Activated naive CD4-positive, alpha-beta T cell (primary cell): ENCODE measurements around the gene KCNQ5.
"Not testable (repeated sequence)": the region's sequence is repeated elsewhere in the genome, so short reads cannot be mapped to it uniquely, and the experiment has no call there.

Experiments
- DNase-seq, 4 experiments: peaks; one replicate each; lab custom pipeline; 2025; lab: John Stamatoyannopoulos, UW

The KCNQ5 gene

DNA sequence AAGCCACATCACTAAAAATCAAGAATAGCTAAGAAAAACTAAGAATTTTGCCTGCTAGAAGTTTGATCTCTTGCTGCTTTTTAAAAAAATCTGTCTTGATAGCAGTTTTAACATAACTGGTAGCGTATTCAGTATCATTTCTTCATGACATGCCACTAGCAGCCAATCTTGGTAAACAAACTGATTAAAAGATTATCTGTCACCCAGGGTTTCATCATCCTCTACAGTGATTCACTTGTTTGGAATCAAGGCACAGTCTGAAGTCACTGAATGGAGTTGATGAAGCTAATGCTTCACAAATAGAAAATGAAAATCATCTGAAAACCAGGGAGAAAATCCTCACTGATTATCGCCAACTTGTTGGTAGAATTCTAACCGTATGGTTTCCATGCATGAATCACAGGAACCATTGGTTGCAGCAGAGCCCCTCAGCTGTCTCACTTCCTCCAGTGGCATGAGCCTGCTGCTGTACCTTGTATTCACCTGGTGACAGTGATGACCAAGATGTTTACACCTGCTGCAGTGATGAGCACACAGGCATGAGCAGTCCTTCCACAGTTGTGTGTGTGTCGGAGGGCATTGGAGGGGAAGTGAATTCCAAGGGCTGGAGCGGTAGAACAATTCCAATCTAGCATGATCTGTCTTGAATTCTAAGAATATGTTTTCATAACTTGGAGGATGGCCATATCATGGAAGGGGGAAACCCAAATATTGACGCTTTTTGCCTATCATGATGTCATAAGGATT lies 328.4 kb downstream of the KCNQ5 start:
- no peak for DNase-seq

DNA sequence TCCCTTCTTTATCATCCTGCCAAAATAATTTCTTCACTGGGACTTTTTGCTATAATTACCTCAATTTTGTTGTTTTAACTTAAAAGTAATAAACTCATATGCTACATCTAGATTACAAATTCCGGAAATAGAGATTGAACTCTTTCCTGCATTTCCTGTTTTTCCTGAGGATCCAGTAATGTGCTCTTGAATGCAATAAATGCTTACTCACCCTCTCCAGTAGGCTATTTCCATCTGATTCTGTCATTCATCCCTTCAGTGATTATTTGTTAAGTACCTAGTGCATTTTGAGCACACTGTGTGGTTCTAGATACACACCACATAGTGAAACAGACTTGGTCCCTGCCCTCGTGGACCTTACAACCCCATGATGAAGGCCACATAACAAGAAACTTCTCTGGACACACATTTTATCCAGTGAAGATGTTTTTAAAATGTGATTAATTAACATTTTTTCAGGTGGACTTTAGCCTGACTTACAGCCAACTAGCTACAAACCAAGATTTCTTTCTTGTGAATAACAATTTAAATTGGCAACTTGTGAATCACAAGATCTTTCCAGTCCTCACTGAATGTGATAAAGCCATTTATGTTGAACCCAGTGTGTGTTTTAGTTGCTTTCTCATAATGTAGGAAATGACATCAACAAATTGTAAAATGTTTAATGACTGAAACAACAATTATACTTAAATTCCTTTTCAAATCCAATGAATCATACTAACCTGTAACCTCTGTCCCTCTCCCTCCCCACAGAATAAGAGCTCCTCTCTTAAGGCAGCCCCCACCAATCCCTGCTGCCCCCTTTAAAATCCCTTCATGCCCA lies 331.2 kb downstream of the KCNQ5 start:
- DNase-seq, result no peak

DNA sequence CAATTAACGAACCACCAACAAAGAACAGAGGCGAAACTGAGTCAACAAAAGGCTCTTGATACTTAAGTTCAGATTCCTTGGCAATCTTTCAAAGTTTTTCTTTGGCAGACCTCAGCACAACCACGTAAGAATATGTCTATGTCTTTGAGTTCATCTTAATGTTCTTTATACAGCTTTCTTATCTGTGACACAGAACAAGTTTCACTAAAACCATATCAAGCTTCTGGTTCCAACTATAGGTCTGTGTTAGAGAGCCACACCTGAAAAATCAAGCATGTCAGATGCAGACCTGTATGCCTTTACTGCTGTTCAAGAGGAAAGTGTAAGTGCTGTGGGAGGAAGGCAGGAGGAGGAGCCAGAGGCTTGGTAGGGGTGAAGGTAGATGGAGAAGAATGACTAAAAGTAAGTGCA lies 332.1 kb downstream of the KCNQ5 start:
- no peak for DNase-seq

DNA sequence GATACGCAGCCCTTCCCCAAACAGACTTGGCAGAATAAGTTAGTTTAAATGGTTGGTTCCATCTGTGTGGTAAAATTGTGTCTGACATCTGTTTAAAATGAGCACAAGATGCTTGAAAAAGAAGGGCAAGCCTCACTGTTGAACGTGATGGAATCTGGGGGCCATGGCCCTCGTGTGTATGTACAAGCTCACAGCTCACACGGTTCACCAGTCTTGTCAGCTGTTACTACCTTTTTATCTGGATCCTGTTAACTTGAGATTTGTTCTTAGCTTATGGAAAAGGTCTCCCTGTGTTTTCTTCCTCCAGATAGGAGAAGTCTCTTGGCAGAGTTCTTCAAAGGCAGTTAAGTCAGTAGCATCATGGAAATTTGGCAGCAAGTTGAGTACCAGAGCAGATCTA lies 332.9 kb downstream of the KCNQ5 start:
- DNase-seq, result no peak

DNA sequence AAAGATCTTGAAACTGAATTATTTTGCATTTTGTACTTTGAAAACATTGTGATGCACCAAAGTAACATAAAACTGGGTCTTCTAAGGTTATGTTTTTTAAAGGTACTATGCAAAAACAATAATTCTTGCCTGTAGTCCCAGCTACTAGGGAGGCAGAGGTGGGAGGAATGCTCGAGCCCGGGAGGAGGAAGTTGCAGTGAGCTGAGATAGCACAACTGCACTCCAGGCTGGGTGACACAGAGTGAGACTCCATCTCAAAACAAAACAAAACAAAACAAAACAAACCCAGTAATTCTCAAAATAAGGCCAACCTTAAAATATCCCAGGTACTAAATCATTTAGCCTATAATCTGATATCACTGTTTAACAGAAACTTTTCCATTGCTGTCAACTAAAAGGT lies 333.8 kb downstream of the KCNQ5 start:
- DNase-seq, result no peak

DNA sequence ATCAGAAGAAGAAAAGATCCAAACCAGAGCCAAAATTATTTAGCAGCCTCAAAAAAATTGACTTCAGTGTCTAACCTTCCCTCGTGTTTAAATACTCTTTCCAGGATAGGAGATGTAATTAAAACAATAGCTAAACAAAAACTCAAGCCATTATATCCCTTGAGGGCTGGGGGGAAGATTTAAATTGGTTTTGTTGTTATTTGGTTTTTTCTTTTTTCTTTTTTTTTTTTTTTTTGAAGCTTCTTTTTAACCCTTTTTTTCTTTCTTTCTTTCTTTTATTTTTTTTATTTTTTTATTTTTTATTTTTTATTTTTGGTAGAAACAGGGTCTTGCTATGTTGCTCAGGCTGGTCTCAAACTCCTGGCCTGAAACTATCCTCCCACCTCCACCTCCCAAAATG lies 334.4 kb downstream of the KCNQ5 start:
- DNase-seq, result no peak

DNA sequence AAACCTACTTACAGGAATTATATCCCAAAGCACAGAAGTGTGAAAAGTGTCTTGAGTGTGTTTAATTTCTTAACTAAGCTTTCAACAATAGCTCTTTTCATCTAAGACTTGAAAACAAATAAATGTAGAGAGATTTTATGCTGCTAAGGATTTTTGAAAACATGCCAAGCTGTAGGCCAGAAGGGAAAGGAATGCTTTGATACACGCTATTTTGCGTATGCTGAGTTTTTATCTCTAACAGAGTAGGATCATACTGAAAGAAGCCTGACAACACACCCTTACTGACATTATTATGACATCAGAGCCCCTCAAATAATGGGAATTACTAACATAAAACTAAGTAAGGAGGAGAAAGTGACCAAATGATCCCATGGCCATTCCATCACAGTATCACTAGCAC lies 338.0 kb downstream of the KCNQ5 start:
- DNase-seq, result no peak

DNA sequence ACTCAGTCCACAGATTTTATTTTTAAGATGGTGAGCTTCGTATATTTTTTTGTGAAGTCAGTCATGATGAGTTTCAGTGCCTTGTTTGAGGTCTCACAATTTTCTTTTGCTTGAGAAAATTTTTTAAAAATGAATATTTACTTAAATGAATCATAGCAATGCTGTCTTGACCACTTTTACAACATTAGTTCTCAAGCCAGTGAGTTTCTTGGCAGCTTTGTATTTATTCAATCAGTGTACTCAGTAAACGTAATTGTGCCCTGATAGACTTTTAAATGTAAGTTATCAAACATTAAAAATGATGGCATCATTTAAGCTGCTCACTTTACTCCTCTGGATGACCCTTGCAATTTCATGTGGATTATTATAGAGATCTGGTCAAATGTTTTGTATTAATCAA lies 342.1 kb downstream of the KCNQ5 start:
- DNase-seq, result no peak

DNA sequence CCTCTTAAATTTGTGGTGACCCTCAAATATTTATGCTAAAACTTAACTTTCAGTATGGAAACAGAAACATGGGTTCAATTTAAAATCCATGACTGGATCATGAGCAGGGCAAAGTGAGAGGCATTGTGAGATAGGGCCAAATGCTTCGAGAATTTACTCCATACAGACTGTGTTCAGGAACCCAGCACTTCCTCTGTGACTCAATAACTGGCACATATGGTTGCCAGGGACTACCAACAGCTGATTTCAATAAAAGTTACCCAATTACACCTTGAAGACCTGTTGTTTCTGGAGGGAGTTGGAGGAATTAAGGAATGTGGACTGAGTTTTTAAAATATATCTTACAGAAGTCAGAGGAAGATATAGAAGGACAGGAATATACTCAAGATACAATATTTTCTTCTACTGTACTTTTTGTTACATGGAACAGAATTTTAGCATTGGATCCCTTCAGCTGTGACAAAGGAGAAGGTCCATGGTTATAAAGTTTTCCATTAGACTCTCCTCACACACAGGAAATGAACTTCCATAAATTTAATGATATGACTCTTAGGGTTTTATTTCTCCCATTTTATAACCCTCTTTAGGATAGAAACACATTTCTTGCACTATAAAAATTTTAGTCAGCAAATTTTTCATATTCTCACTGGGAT lies 344.9 kb downstream of the KCNQ5 start:
- DNase-seq, result no peak

DNA sequence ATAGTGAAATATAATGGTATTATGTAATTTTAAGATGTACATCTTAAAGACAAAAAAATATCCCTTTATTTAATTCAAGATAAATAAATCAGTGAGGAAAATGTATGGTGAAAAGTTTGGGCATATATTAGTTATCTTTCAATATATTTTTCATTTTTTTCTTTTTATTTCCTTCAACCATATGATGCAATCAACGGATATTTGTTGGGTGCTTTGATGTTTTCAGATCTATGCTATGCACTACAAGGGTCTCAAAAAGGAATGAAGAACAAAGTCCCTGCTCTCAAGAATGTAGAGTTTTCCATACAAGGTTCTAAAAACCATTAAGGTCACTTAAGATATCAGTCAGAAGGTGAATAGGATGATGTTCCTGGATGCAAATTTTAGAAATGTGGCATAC lies 345.5 kb downstream of the KCNQ5 start:
- no peak for DNase-seq

DNA sequence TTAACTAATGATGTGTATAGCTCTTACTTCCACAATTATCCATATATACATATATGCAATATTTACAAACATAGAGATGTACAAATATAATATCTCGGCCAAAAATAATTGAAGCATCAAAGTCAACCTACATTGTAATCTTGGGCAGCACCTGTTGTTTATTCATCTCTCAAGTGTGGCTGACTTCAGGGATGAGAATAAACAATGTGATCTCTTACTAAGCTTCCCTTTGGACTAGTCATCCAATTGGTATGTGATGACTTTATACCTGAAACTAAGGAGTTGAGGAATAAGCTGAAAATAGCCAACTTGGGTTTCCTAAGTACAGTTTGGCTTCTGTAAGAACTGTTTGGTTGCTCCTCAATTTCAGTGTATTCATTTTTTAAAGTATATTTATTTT lies 346.8 kb downstream of the KCNQ5 start:
- no peak for DNase-seq

DNA sequence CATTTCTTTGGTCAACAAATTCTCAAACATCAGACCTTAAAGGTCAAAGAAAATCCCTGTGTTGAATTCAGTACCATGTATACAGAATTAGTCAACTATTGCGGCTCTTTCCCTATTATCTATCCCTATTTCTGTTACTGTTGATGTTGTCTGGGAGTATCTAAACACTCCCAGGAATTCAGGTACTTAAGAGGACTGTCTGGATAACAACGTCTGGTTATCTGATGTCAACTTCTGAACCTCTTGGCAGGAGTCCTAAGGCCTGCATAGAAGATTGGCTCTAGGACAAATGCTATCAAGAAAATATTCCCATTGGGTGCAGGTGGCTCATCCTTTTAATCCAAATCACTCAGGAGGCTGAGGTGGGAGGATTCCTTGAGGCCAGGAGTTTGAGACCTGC lies 347.8 kb downstream of the KCNQ5 start:
- DNase-seq, result no peak

DNA sequence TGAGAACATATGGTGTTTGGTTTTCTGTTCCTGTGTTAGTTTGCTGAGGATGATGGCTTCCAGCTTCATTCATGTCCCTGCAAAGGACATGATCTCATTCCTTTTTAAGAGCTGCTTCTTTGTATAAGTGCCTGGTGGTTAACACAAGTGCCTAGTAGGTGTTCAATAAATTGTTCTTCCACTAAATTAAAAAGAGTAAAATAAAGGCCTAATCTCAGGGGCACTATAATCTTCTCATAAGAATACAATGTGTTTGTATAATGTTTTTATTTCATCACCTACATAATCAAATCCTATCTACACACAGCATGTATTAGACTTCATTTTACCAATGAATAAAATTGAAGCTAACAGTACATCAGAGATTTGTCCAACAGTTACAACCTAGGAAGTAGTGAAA lies 350.7 kb downstream of the KCNQ5 start:
- DNase-seq, result no peak

DNA sequence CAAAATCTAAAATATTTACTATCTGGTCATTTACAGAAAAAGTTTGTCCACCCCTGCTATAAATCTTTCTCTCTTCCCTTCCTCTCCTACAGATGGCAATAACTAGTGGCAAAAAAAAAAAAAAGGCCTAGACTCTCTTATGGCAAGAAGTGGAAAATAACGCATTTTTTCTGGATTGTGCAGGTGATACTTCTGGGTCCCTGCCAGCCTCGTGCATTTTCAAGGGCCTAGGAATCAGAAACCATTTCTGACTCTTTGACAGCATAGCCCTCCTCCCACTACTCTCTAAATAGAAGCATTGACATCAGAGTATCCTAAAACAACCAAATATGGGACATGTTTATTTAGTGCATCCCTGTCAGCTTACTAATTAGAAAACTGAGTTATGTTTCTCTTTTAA lies 352.4 kb downstream of the KCNQ5 start:
- DNase-seq, result no peak

DNA sequence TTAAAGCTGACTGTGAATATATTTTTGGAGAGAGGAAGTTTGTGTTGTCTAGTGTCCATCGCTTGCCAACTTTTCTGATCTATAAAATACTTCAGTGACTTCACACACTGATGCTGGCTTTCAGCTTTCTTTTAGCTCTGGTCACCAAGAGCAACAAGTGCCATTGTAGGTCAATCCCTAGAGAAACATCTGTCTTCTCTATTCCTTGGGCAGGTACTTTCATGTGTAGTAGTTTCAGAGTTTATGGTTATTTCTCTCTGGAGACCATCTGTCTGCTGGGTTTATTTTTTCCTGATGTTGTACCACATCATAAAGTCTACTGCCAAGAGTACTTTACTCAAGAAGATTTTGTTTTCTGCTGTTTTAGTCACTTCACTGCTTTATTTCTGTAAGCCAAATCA lies 353.5 kb downstream of the KCNQ5 start:
- DNase-seq, result no peak

DNA sequence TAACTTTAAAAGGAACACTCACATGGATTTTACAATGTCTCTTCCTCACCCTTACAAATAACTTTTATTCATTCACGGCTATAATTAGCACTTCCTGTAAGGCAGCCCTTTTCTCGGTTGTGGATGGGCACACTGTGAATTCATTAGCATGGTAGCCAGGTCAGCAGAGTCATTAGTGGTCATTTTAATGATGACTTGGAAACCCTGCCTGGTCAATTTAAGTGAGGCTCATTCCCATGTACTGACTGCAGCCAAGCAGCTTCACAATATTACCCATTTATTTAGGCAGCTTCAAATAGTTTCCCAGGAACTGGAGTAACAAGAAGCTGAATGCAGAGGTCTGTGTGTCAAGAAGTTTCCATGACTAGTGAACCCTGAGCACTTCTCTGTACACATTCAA lies 354.6 kb downstream of the KCNQ5 start:
- no peak for DNase-seq

DNA sequence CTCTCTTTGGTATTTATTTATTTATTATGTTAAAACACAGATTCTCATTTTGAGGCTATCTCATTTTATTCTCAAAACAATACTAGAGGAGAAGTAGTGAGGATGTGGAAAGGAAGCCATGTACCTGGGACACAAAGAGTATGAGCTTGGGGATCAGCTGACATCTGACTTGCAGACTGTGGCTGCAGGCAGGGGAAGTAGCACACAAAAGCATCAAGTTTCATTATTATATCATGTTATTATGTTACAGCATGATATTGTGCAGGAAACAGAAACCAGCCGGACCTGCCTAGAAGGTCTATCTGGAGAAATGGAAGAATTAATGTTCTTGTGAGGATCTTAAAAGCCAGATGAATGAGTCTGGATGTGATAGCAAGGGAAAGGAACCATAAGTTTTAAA lies 355.2 kb downstream of the KCNQ5 start:
- no peak for DNase-seq

DNA sequence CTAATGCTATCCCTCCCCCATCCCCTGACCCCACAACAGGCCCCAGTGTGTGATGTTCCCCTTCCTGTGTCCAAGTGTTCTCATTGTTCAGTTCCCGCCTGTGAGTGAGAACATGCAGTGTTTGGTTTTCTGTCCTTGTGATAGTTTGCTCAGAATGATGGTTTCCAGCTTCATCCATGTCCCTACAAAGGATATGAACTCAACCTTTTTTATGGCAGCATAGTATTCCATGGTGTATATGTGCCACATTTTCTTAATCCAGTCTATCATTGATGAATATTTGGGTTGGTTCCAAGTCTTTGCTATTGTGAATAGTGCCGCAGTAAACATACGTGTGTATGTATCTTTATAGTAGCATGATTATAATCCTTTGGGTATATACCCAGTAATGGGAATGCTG lies 356.9 kb downstream of the KCNQ5 start:
- DNase-seq, result not testable (repeated sequence)

DNA sequence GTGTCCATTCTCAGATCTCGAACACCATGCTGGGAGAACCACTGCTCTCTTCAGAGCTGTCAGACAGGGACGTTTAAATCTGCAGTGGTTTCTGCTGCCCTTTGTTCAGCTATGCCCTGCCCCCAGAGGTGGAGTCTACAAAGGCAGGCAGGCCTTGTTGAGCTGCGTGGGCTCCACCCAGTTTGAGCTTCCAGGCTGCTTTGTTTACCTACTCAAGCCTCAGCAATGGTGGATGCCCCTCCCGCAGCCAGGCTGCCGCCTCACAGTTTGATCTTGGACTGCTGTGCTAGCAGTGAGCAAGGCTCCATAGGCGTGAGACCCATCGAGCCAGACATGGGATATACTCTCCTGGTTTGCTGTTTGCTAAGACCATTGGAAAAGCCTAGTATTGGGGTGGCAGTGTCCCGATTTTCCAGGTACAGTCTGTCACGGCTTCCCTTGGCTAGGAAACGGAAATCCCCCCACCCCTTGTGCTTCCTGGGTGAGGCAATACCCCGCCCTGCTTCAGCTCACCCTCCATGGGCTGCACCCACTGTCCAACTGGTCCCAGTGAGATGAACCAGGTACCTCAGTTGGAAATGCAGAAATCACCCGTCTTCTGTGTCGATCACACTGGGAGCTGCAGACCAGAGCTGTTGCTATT lies 362.4 kb downstream of the KCNQ5 start:
- not testable (repeated sequence) for DNase-seq

DNA sequence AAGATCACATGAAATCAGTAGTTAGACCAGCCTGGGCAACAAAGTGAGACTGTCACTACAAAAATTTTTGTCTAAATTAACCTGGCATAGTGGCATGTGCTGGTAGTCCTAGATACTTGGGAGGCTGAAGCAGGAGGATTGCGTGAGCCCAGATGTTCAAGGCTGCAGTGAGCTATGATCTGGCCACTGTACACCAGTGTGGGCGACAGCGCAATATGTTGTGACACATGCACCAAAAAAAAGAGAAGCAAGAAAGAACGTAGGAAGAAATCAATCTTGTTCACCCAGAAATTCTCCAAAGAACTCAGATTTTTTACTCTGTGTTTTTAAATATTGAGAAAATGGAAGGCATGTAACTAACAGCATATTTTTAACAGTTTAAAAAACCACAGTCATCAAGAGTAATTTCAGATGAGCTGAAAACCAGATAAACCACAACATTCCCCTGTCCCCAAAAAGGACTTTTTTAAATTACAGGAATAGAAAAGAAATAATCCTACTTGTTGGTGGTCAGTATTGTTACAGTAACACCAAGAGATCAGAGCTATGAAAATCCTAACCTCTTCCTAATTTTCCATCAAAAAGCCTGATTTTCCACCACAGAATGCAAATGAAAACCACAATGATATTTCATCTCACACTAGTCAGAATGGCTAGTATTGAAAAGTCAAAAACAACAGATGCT lies 363.3 kb downstream of the KCNQ5 start:
- no peak for DNase-seq

DNA sequence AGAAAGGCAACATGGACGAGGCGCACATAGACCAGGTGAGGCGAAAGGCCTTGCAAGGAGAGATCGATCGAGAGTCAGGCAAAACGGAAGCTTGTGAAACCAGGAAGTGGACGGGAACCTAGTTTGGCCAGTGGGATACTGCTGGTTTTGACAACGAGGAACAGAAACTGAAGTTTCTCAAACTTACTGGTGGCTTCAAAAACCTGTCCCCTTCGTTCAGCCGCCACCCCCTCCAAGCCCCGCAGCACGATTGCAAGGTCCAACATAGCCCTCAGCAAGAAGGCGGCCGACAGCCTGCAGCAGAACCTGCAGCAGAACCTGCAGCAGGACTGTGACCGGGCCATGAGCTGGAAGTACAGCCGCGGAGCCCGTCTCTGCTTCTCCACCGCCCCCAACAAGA lies 365.4 kb downstream of the KCNQ5 start:
- DNase-seq, result no peak

DNA sequence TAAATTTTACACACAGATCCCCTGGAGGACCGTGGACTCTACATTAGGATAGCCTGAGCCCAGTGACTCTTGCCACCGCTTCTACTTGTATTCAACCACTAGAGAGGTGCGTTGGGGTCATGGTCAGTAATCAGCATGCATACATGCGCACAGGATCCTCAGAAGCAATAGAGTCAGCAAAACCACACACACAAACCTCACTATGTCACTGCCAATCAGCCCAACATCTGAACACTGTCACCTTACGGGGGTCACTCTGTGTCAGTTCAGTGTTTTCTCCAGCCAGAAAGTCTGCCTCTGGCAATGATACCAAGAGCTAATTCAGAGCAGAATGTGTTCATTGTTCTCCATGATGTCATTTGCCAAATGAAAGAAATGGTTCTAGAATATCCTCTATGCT lies 378.1 kb downstream of the KCNQ5 start:
- DNase-seq, result no peak
